ENCODE data around the gene CSAG1.
"Not testable (repeated sequence)": the region's sequence is repeated elsewhere in the genome, so short reads cannot be mapped to it uniquely, and the experiment has no call there.

The CSAG1 gene

GRCh38 chrX:152733261-152733975 is at the start of gene CSAG1, which contains the start of gene MAGEA12:
TSS of gene CSAG1 (minus strand) at chrX:152733721. CDS start at chrX:152732460, 1,261 bp downstream.
TSS of gene MAGEA12 (plus strand) at chrX:152733757. CDS start at chrX:152736162, 2,405 bp downstream.
- no peak for DNase-seq

GRCh38 chrX:152769549-152770289 is 36.2 kb upstream of the CSAG1 start, which contains the start of gene MAGEA6:
TSS of gene MAGEA6 (minus strand) at chrX:152769689. CDS start at chrX:152767650, 2,039 bp downstream.
- DNase-seq = not testable (repeated sequence)

- DNase-seq = not testable (repeated sequence)
Observed at GRCh38 chrX:152766562-152766961, 33.0 kb upstream of the CSAG1 start.

- not testable (repeated sequence) for DNase-seq
Observed at GRCh38 chrX:152761582-152761981, 28.1 kb upstream of the CSAG1 start.

- not testable (repeated sequence) for DNase-seq
Observed at GRCh38 chrX:152759544-152759943, 26.0 kb upstream of the CSAG1 start.

- DNase-seq = not testable (repeated sequence)
Observed at GRCh38 chrX:152758918-152759317, 25.4 kb upstream of the CSAG1 start, which contains the start of gene CSAG3. TSS of gene CSAG3 (plus strand) at chrX:152759218.

- not testable (repeated sequence) for DNase-seq
Observed at GRCh38 chrX:152754871-152755270, 21.4 kb upstream of the CSAG1 start.

- DNase-seq = not testable (repeated sequence)
Observed at GRCh38 chrX:152753686-152754650, 20.4 kb upstream of the CSAG1 start, which contains the start of gene MAGEA2. TSS of gene MAGEA2 (minus strand) at chrX:152753842. CDS start at chrX:152751363, 2,479 bp downstream.

GRCh38 chrX:152738560-152738959 is 5.0 kb upstream of the CSAG1 start:
- no peak for DNase-seq

- DNase-seq = not testable (repeated sequence)
Observed at GRCh38 chrX:152736528-152736927, 3.0 kb upstream of the CSAG1 start.

- DNase-seq = no peak
Observed at GRCh38 chrX:152735860-152736511, 2.5 kb upstream of the CSAG1 start.

GRCh38 chrX:152735101-152735500 is 1.6 kb upstream of the CSAG1 start:
- no peak for DNase-seq

- DNase-seq = not testable (repeated sequence)
Observed at GRCh38 chrX:152734143-152734858, 780 bp upstream of the CSAG1 start.

- DNase-seq = no peak
Observed at GRCh38 chrX:152725409-152725808, 8.1 kb downstream of the CSAG1 start.

- DNase-seq = not testable (repeated sequence)
Observed at GRCh38 chrX:152713815-152714787, 19.4 kb downstream of the CSAG1 start, which contains the start of gene MAGEA2B. TSS of gene MAGEA2B (plus strand) at chrX:152714628. CDS start at chrX:152717107, 2,479 bp downstream.

GRCh38 chrX:152713195-152713594 is 20.3 kb downstream of the CSAG1 start:
- DNase-seq = not testable (repeated sequence)

- DNase-seq = not testable (repeated sequence)
Observed at GRCh38 chrX:152709173-152709572, 24.3 kb downstream of the CSAG1 start, which contains the start of gene CSAG2. TSS of gene CSAG2 (minus strand) at chrX:152709273. CDS start at chrX:152709112, 161 bp downstream.

- not testable (repeated sequence) for DNase-seq
Observed at GRCh38 chrX:152706500-152706899, 27.0 kb downstream of the CSAG1 start.

GRCh38 chrX:152700390-152700789 is 33.1 kb downstream of the CSAG1 start:
- not testable (repeated sequence) for DNase-seq

Data from Kasumi-1 (cell line).